Stimulated activated CD8-positive, alpha-beta memory T cell treated with anti-CD3 and anti-CD28 coated beads, Interleukin-4, amount 100 ng/mL, for 24 hours (primary cell): Measurements from ENCODE around the gene AKAP8.
"Not testable (repeated sequence)": the region's sequence is repeated elsewhere in the genome, so short reads cannot be mapped to it uniquely, and the experiment has no call there.

Experiments
- DNase-seq: peaks from one replicate; pipeline ENCODE4 v3.0.0-alpha.2; 2020; ENCODE audit warnings: low read depth

The AKAP8 gene

GRCh38 chr19:15379083-15379998, at the start of gene AKAP8:
Gene AKAP8, minus strand, starts transcription at chr19:15379787. Its CDS starts 56 bp downstream, at chr19:15379731.
- DNase-seq = peak; percentile 96

GRCh38 chr19:15427991-15428471, 48.4 kb upstream of the AKAP8 start:
- DNase-seq = no peak

- no peak for DNase-seq
These were observed 47.7 kb upstream of the AKAP8 start for GRCh38 chr19:15427350-15427700.

- no peak for DNase-seq
These were observed 47.1 kb upstream of the AKAP8 start for GRCh38 chr19:15426485-15427349.

- no peak for DNase-seq
These were observed 45.8 kb upstream of the AKAP8 start for GRCh38 chr19:15425321-15425950.

GRCh38 chr19:15424692-15425272, 45.2 kb upstream of the AKAP8 start:
- no peak for DNase-seq

- DNase-seq = no peak
These were observed 44.5 kb upstream of the AKAP8 start for GRCh38 chr19:15424121-15424520.

- DNase-seq = no peak
These were observed 43.5 kb upstream of the AKAP8 start for GRCh38 chr19:15423130-15423529.

- DNase-seq = no peak
These were observed 42.9 kb upstream of the AKAP8 start for GRCh38 chr19:15422296-15423075.

GRCh38 chr19:15421721-15422260, 42.2 kb upstream of the AKAP8 start:
- DNase-seq = no peak

- DNase-seq = no peak
These were observed 41.6 kb upstream of the AKAP8 start for GRCh38 chr19:15421136-15421695.

GRCh38 chr19:15419413-15420025, 39.9 kb upstream of the AKAP8 start:
- DNase-seq = no peak

- peak; percentile 96 for DNase-seq
These were observed 39.2 kb upstream of the AKAP8 start, which contains the start of gene AKAP8L for GRCh38 chr19:15418579-15419412. Gene AKAP8L, minus strand, starts transcription at chr19:15418988. Its CDS starts 65 bp downstream, at chr19:15418923.

GRCh38 chr19:15418231-15418578, 38.6 kb upstream of the AKAP8 start:
- no peak for DNase-seq

GRCh38 chr19:15417699-15418098, 38.1 kb upstream of the AKAP8 start:
- no peak for DNase-seq

GRCh38 chr19:15412832-15413231, 33.2 kb upstream of the AKAP8 start:
- no peak for DNase-seq

GRCh38 chr19:15411351-15411750, 31.8 kb upstream of the AKAP8 start:
- not testable (repeated sequence) for DNase-seq

- no peak for DNase-seq
These were observed 25.2 kb upstream of the AKAP8 start for GRCh38 chr19:15404780-15405211.
